HepG2 (cell line): ENCODE results near the gene RACGAP1. TPM values are rescaled to one million over a fixed set of nuclear protein-coding genes. Genes with fewer than 3 reads are reported as not detected.

Experiments
- ATAC-seq: fragments of 200-7000 bp; cut with Tn5 transposase; 3 replicates; pipeline ENCODE4 v1.9.1; 2020; ENCODE audit warnings: mild to moderate bottlenecking, moderate library complexity
- BruUV-seq: library from RNA; stranded (reverse); fragments of 400-500 nt; replicated peaks from 2 replicates; lab custom pipeline; 2021; lab: Mats Ljungman, UMichigan
- CTCF ChIA-PET: fragments of 300-600 bp; formaldehyde crosslinking; extraction: SDS; loops from one replicate; lab custom pipeline; 2021; ENCODE audit warnings: low total read pairs, inconsistent platforms, low intra/inter-chr PET ratio; lab: Yijun Ruan, JAX
- POLR2A ChIA-PET: fragments of 350-600 bp; sonication (Branson Sonifier 250); formaldehyde crosslinking; loops from one replicate; lab custom pipeline; 2020; ENCODE audit warnings: antibody characterized with exemption, inconsistent platforms; lab: Yijun Ruan, JAX
- DNase-seq: peaks from one replicate; pipeline ENCODE4 v3.0.0-alpha.2; 2015; ENCODE audit warnings: low spot score
- FAIRE-seq: peaks from 3 replicates; lab custom pipeline; 2011; peaks lifted over from hg19 to GRCh38; lab: Jason Lieb, UNC
- H2AFZ ChIP-seq: one replicate; pipeline ENCODE4 v1.6.1; 2011; ENCODE audit warnings: low read length, inconsistent platforms
- H3K27ac ChIP-seq: fragments of 300-600 bp; 3 replicates; pipeline ENCODE4 v1.8.0; 2011; ENCODE audit warnings: mixed run types, mild to moderate bottlenecking, mixed read lengths, low read length, inconsistent platforms; ENCODE audit not compliant: insufficient read depth; ENCODE audit errors: extremely low read length
- H3K27me3 ChIP-seq, 2 experiments: fragments of 200-600 bp in 1 of 2; 2 replicates in 1 of 2; 3 replicates in 1 of 2; pipeline versions ENCODE4 v1.6.0 to v1.8.0; 2011; ENCODE audit warnings: low read length in 2 of 2, mild to moderate bottlenecking in 2 of 2, moderate library complexity in 2 of 2, inconsistent platforms in 1 of 2; ENCODE audit not compliant: insufficient read depth in 2 of 2, control insufficient read depth in 1 of 2
- H3K36me3 ChIP-seq, 2 experiments: fragments of 200-600 bp in 1 of 2; replicated peaks in 1 of 2; 2 replicates in 1 of 2; 3 replicates in 1 of 2; pipeline versions ENCODE4 v1.5.1 to v1.8.0; 2011; ENCODE audit warnings: low read length in 2 of 2, inconsistent platforms in 1 of 2; ENCODE audit not compliant: insufficient read depth in 2 of 2, control insufficient read depth in 1 of 2
- H3K4me1 ChIP-seq: 2 replicates; pipeline ENCODE4 v1.5.1; 2012; ENCODE audit warnings: low read length, inconsistent platforms; ENCODE audit not compliant: insufficient read depth
- H3K4me2 ChIP-seq: 2 replicates; pipeline ENCODE4 v1.6.0; 2011; ENCODE audit warnings: low read depth, low read length, inconsistent platforms
- H3K4me3 ChIP-seq, 3 experiments: fragments of 200-600 bp in 1 of 3; sonication (generic), shearing (Covaris generic) in 1 of 3; replicated peaks in 1 of 3; 2 replicates each; pipeline ENCODE4 v1.5.1; 2011 to 2016; ENCODE audit warnings: low read length in 3 of 3, inconsistent platforms in 2 of 3, low read depth in 2 of 3, mild to moderate bottlenecking in 2 of 3, control low read depth in 1 of 3, mixed read lengths in 1 of 3; ENCODE audit not compliant: insufficient read depth in 1 of 3
- H3K79me2 ChIP-seq: one replicate; pipeline ENCODE4 v1.6.1; 2011; ENCODE audit warnings: low read length, inconsistent platforms; ENCODE audit not compliant: insufficient read depth
- H3K9ac ChIP-seq: 2 replicates; pipeline ENCODE4 v1.6.0; 2011; ENCODE audit warnings: mild to moderate bottlenecking, low read depth, low read length, inconsistent platforms; ENCODE audit not compliant: insufficient read depth
- H3K9me3 ChIP-seq: 2 replicates; pipeline ENCODE4 v1.5.1; 2012; ENCODE audit warnings: mild to moderate bottlenecking, low read length
- H4K20me1 ChIP-seq: 2 replicates; pipeline ENCODE4 v1.6.0; 2011; ENCODE audit warnings: inconsistent platforms, mild to moderate bottlenecking, low read length, moderate library complexity; ENCODE audit not compliant: insufficient read depth
- BCL6 ChIP-seq: IDR thresholded peaks from 2 replicates; pipeline ENCODE4 v1.6.1; 2016; ENCODE audit warnings: missing genetic modification reagents, missing compliant biosample characterization
- CEBPB ChIP-seq: IDR thresholded peaks from 2 replicates; pipeline ENCODE4 v1.6.1; 2011; ENCODE audit warnings: low read depth, low read length, improper control_type of control experiment, borderline replicate concordance
- DNMT3B ChIP-seq: conservative IDR thresholded peaks from 2 replicates; pipeline ENCODE4 v1.6.1; 2016; ENCODE audit warnings: missing biosample characterization, control low read depth
- FOXJ3 ChIP-seq: sonication (generic); formaldehyde crosslinking; IDR thresholded peaks from 2 replicates; pipeline ENCODE4 v1.4.0; 2020; ENCODE audit warnings: missing genetic modification reagents, mild to moderate bottlenecking, borderline replicate concordance
- MBNL3 ChIP-seq: fragments of 250-450 bp; sonication (Bioruptor Pico); conservative IDR thresholded peaks from 2 replicates; pipeline ENCODE4 v1.8.0; 2022; ENCODE audit warnings: mild to moderate bottlenecking, inconsistent platforms
- MED13 ChIP-seq: sonication (generic); formaldehyde crosslinking; IDR thresholded peaks from 2 replicates; pipeline ENCODE4 v1.5.0; 2020; ENCODE audit warnings: missing genetic modification reagents
- NCOA5 ChIP-seq: sonication (generic); formaldehyde crosslinking; IDR thresholded peaks from 2 replicates; pipeline ENCODE4 v1.4.0; 2020; ENCODE audit warnings: missing genetic modification reagents
- PHF21A ChIP-seq: sonication (generic); formaldehyde crosslinking; IDR thresholded peaks from 2 replicates; pipeline ENCODE4 v1.5.0; 2020; ENCODE audit warnings: mild to moderate bottlenecking, missing genetic modification reagents
- TBX3 ChIP-seq: fragments of 450-650 bp; IDR thresholded peaks from 2 replicates; pipeline ENCODE4 v1.6.1; 2017; ENCODE audit warnings: antibody characterized with exemption, mild to moderate bottlenecking, inconsistent platforms, borderline replicate concordance
- UBTF ChIP-seq: sonication (generic); formaldehyde crosslinking; IDR thresholded peaks from 2 replicates; pipeline ENCODE4 v1.4.0; 2020; ENCODE audit warnings: mild to moderate bottlenecking, missing genetic modification reagents
- ZNF253 ChIP-seq: sonication (generic); formaldehyde crosslinking; IDR thresholded peaks from 2 replicates; pipeline ENCODE4 v1.8.0; 2022; ENCODE audit warnings: mild to moderate bottlenecking, missing genetic modification reagents, borderline replicate concordance
- ZNF703 ChIP-seq: sonication (generic); formaldehyde crosslinking; IDR thresholded peaks from 2 replicates; pipeline ENCODE4 v1.5.1; 2020; ENCODE audit warnings: missing genetic modification reagents, mild to moderate bottlenecking, moderate library complexity, borderline replicate concordance
- ZNF724P ChIP-seq: sonication (generic); formaldehyde crosslinking; IDR thresholded peaks from 2 replicates; pipeline ENCODE4 v1.8.0; 2022; ENCODE audit warnings: missing genetic modification reagents, borderline replicate concordance
- WGBS: methylation state at CpG from one replicate; pipeline ENCODE4 v1.1.6; 2017; ENCODE audit warnings: low lambda C conversion rate; 5-methylcytosine and 5-hydroxymethylcytosine counted together
- in situ Hi-C: cut with HindIII; loops from 2 replicates; pipeline ENCODE4 v1.10.0; 2017; ENCODE audit warnings: low pct_unique_long_range_greater_than_20kb; ENCODE audit not compliant: extremely low pct_ligation_motif_present
- intact Hi-C: fragments of 100-400 bp; cut with micrococcal nuclease; formaldehyde crosslinking; loops from one replicate; pipeline ENCODE4 v1.10.0; 2022; ENCODE audit not compliant: unreplicated experiment
- polyA plus RNA-seq, 8 experiments: library from polyadenylated mRNA; depleted of rRNA in 3 of 8; stranded (reverse) in 7 of 8; unstranded in 1 of 8; fragments of >200 nt; fragmentation: Illumina TruSeq in 4 of 8; extraction: Trizol in 4 of 8; gene quantifications; 2 replicates each; pipeline versions ENCODE4 v1.2.1 to v1.2.3, GENCODE V29; 2011 to 2016; ENCODE audit warnings: low read depth in 4 of 8, missing spikeins in 1 of 8, mixed read lengths in 1 of 8; ENCODE audit not compliant: insufficient read depth in 1 of 8
- total RNA-seq, 5 experiments: library from RNA; depleted of rRNA; stranded (reverse); fragments of >200 nt; fragmentation: Illumina TruSeq; extraction: Trizol; gene quantifications; 2 replicates each; pipeline ENCODE4 v1.2.3, GENCODE V29; 2016; ENCODE audit warnings: low read depth in 1 of 5

The RACGAP1 gene
- total and polyA plus RNA-seq, 2 of the 13 experiments (the other 11 are each of a cell fraction or from before 2014, with no cell fraction given): 16.7 to 57.9 TPM

- no peaks in the 10 kb centered on the region for H3K27me3 ChIP-seq
- intact Hi-C loops (loop anchor here (5.0 kb wide), 1 partner anchor 40 kb away; no protein-coding TSS in a partner anchor), in situ Hi-C loops (no loop called here)
- no peak overlapping the region for H3K9ac ChIP-seq
- ChIA-PET POLR2A (interaction anchor here (1.6 kb wide), 1 partner anchor 8 kb away, joined by 4 read pairs; no protein-coding TSS in a partner anchor), CTCF (no interaction called here)
- no peaks in the 10 kb centered on the region for H4K20me1 ChIP-seq
- DNase-seq: no peak
- H3K36me3 ChIP-seq: no peaks in the 10 kb centered on the region
- no TSS peak for BruUV-seq
- no peak for ATAC-seq
- no peak overlapping the region for H3K4me3 ChIP-seq
- 88% methylated on average over 6 of the region's 7 CpGs for WGBS
- no peaks in the 10 kb centered on the region for H3K79me2 ChIP-seq
- TF ChIP-seq CEBPB: peak; percentile 15; the same call in 1 of the 2 replicates
- no peak for TF ChIP-seq ZNF253 (CRISPR knock-in tag)
- H3K4me1 ChIP-seq: peaks cover 66% of the 10 kb centered on the region
- H3K9me3 ChIP-seq: no peaks in the 10 kb centered on the region
- no peak for FAIRE-seq
- no peak overlapping the region for H3K4me2 ChIP-seq
- no peak overlapping the region for H2AFZ ChIP-seq
- no peak overlapping the region for H3K27ac ChIP-seq
Observed at GRCh38 chr12:49982246-49983087, 42.8 kb downstream of the RACGAP1 start.

DNA sequence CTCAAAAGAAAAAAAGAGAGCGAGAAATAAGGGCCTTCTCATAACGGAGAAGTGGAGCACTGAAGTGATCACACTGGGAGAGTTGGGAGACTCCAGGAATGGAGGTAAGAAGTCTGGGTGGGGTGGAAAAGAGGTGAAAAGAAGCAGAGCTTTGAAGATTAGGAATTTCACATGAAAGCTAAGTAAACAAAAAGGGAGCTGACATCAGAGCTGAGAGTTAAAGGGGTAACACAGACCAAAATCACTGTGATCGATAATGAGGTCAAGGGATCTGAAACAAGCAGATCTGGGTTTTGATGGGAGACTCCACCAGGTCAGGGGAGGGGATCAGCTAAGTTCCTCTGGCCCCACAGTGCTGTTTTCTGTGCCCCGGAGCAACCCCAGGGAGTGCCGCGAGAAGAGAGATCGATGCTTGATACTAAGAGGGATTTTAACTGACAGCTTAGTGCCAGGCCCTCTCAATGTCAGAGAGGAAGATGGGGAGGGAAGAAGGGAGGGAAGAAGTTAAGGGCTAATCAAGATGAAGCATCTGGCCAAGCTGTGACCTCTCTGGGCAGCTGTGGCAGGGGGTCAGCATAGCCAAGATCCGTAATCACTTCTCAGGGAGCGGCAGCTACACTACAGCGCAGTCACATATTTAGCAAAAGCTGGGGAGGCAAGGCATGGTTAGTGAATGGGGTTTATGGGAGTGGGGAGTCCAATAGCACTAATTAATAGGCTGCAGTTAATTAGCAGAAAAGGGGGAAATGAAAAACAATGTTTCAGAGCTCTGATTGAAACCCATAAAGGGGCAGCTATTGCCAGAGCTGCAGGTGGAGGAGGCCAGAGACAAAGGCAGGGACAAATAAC lies 44.6 kb downstream of the RACGAP1 start:
- in situ Hi-C loops: no loop called here
- no peaks in the 10 kb centered on the region for H4K20me1 ChIP-seq
- H3K9ac ChIP-seq: peak overlapping the region; percentile 37
- H2AFZ ChIP-seq: no peak overlapping the region
- peak; percentile 72 for ATAC-seq
- peak overlapping the region; percentile 84 for H3K4me2 ChIP-seq
- CTCF ChIA-PET: no interaction called here
- FAIRE-seq: peak; percentile 75
- no TSS peak for BruUV-seq
- H3K9me3 ChIP-seq: no peaks in the 10 kb centered on the region
- H3K4me1 ChIP-seq: peaks cover 64% of the 10 kb centered on the region
- no peaks in the 10 kb centered on the region for H3K79me2 ChIP-seq
- peak overlapping the region; percentile 51 for H3K27ac ChIP-seq
- intact Hi-C loops: loop anchor here (1.0 to 5.0 kb wide), 2 partner anchors 13 to 42 kb away; no protein-coding TSS in a partner anchor
- H3K27me3 ChIP-seq: no peaks in the 10 kb centered on the region
- DNase-seq: peak; percentile 51
- POLR2A ChIA-PET: interaction anchor here (1.1 to 3.8 kb wide), 8 partner anchors 13 to 240 kb away, joined by 3 to 24 read pairs (median 6); partner anchors contain the start of genes BCDIN3D, COX14, NCKAP5L and RACGAP1
- H3K4me3 ChIP-seq: peak overlapping the region; percentile 36 to 56 (median 39)
- WGBS: 15% methylated on average over 10 of the region's 10 CpGs
- H3K36me3 ChIP-seq: no peaks in the 10 kb centered on the region
- TF ChIP-seq MBNL3 (no peak), MED13 (CRISPR knock-in tag) (no peak), NCOA5 (CRISPR knock-in tag) (no peak), TBX3 (no peak), PHF21A (peak; percentile 65), DNMT3B (CRISPR knock-in tag) (no peak), BCL6 (peak; percentile 51; the same call in 1 of the 2 replicates), ZNF703 (CRISPR knock-in tag) (peak; percentile 66; the same call in 1 of the 2 replicates), FOXJ3 (CRISPR knock-in tag) (no peak; the same call in none of the 2 replicates), UBTF (peak; percentile 32; the same call in 1 of the 2 replicates), ZNF724P (CRISPR knock-in tag) (no peak)
